Keratinocyte (primary cell): ENCODE data around the gene NGEF. TPM values are rescaled to one million over a fixed set of nuclear protein-coding genes. Genes with fewer than 3 reads are reported as not detected.

Experiments
- DNase-seq: peaks from one replicate; pipeline ENCODE4 v3.0.0-alpha.2; 2011; ENCODE audit warnings: low read depth, missing footprints, low spot score
- FAIRE-seq: peaks from 2 replicates; lab custom pipeline; 2011; peaks lifted over from hg19 to GRCh38; lab: Jason Lieb, UNC
- H2AFZ ChIP-seq: 2 replicates; pipeline ENCODE4 v1.6.0; 2012; ENCODE audit warnings: low read length, control low read depth, inconsistent platforms; ENCODE audit not compliant: control insufficient read depth
- H3K27ac ChIP-seq: 2 replicates; pipeline ENCODE4 v1.5.1; 2011; ENCODE audit warnings: low read length; ENCODE audit not compliant: control insufficient read depth, insufficient read depth
- H3K27me3 ChIP-seq: 3 replicates; pipeline ENCODE4 v1.6.0; 2011; ENCODE audit warnings: low read length; ENCODE audit not compliant: control insufficient read depth, insufficient read depth; ENCODE audit errors: extremely low read depth
- H3K36me3 ChIP-seq, 2 experiments: 2 replicates in 1 of 2; 3 replicates in 1 of 2; pipeline ENCODE4 v1.5.1; 2011; ENCODE audit warnings: low read length in 2 of 2, mild to moderate bottlenecking in 1 of 2; ENCODE audit not compliant: control insufficient read depth in 2 of 2, insufficient read depth in 2 of 2; ENCODE audit errors: extremely low read depth in 1 of 2
- H3K4me1 ChIP-seq: 3 replicates; pipeline ENCODE4 v1.5.1; 2011; ENCODE audit warnings: low read length; ENCODE audit not compliant: control insufficient read depth, insufficient read depth; ENCODE audit errors: extremely low read depth
- H3K4me2 ChIP-seq: 3 replicates; pipeline ENCODE4 v1.6.0; 2011; ENCODE audit warnings: low read depth, low read length; ENCODE audit not compliant: control insufficient read depth, insufficient read depth; ENCODE audit errors: extremely low read depth
- H3K4me3 ChIP-seq, 3 experiments: fragments of 200-600 bp in 1 of 3; sonication (generic) in 1 of 3; 2 replicates in 2 of 3; 3 replicates in 1 of 3; pipeline ENCODE4 v1.5.1; 2011 to 2016; ENCODE audit warnings: low read length in 3 of 3, mild to moderate bottlenecking in 3 of 3, control low read depth in 2 of 3, inconsistent platforms in 1 of 3, low read depth in 1 of 3, mixed read lengths in 1 of 3, mixed run types in 1 of 3, moderate library complexity in 1 of 3; ENCODE audit not compliant: control insufficient read depth in 2 of 3, insufficient read depth in 2 of 3; ENCODE audit errors: extremely low read depth in 1 of 3
- H3K79me2 ChIP-seq: 2 replicates; pipeline ENCODE4 v1.6.0; 2012; ENCODE audit warnings: low read length; ENCODE audit not compliant: control insufficient read depth, insufficient read depth
- H3K9ac ChIP-seq: 3 replicates; pipeline ENCODE4 v1.6.0; 2011; ENCODE audit warnings: low read length; ENCODE audit not compliant: control insufficient read depth, insufficient read depth; ENCODE audit errors: extremely low read depth
- H3K9me1 ChIP-seq: 3 replicates; pipeline ENCODE4 v1.6.0; 2011; ENCODE audit warnings: low read length; ENCODE audit not compliant: control insufficient read depth, insufficient read depth; ENCODE audit errors: extremely low read depth
- H3K9me3 ChIP-seq: 2 replicates; pipeline ENCODE4 v1.5.1; 2012; ENCODE audit warnings: low read depth, low read length; ENCODE audit not compliant: control insufficient read depth
- H4K20me1 ChIP-seq: 3 replicates; pipeline ENCODE4 v1.6.0; 2011; ENCODE audit warnings: low read length; ENCODE audit not compliant: control insufficient read depth, insufficient read depth; ENCODE audit errors: extremely low read depth
- EZH2 ChIP-seq: IDR thresholded peaks from one replicate; pipeline ENCODE4 v1.6.1; 2012; ENCODE audit warnings: inconsistent platforms, mild to moderate bottlenecking, low read length, moderate library complexity
- dilution Hi-C: fragments of 300-500 bp; cut with MboI; formaldehyde crosslinking; loops from one replicate; pipeline ENCODE4 v1.7.0; 2020; ENCODE audit warnings: low sequenced_read_pairs; ENCODE audit not compliant: extremely low pct_ligation_motif_present
- polyA plus RNA-seq, 5 experiments: library from polyadenylated mRNA; depleted of rRNA in 3 of 5; stranded (reverse) in 3 of 5; stranded (forward) in 1 of 5; unstranded in 1 of 5; fragments of >200 nt; gene quantifications; 1 replicate in 1 of 5; 2 replicates in 3 of 5; 3 replicates in 1 of 5; pipeline versions ENCODE4 v1.2.1 to v1.2.3, GENCODE V29; 2011 to 2012; ENCODE audit warnings: missing spikeins in 2 of 5, low read depth in 1 of 5, low replicate concordance in 1 of 5
- TF ChIP-seq, protein P1 (sequence below), 3 experiments: IDR thresholded peaks in 1 of 3; conservative IDR thresholded peaks in 1 of 3; optimal IDR thresholded peaks in 1 of 3; 2 replicates in 2 of 3; 3 replicates in 1 of 3; pipeline versions ENCODE3 to v1.5.1; 2011; ENCODE audit warnings: low read length in 3 of 3, mild to moderate bottlenecking in 3 of 3, moderate library complexity in 2 of 3, control low read depth in 1 of 3, inconsistent platforms in 1 of 3; ENCODE audit not compliant: insufficient read depth in 2 of 3; ENCODE audit errors: extremely low read depth in 1 of 3

The NGEF gene
- polyA plus RNA-seq, 1 donor (not counting 4 experiments of a cell fraction or from before 2014, with no cell fraction given) = 0.17 TPM

DNA sequence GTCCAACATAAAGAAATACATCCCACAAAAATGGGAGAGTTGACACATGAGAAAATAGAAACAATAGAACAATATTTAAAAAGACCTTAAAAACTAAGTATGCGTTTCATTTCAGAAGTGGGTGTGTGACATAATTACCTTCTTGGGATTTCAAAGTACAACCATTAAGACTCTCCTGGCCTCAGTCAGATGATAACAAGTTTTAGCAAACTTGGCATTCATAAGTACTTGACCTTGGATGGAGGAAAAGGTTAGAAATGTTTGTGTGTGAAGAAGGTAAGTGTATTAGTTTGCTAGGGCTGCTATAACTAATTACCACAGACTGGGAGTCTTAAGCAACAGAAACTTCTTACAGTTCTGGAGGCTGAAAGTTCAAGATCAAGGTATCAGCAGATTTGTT lies 4.9 kb upstream of the NGEF start:
- no peaks in the 10 kb centered on the region for H3K4me1 ChIP-seq
- H4K20me1 ChIP-seq = no peaks in the 10 kb centered on the region
- H3K27ac ChIP-seq = no peak overlapping the region
- H3K79me2 ChIP-seq = no peaks in the 10 kb centered on the region
- H3K4me2 ChIP-seq = no peak overlapping the region
- no peaks in the 10 kb centered on the region for H3K36me3 ChIP-seq
- DNase-seq = no peak
- no peak overlapping the region for H2AFZ ChIP-seq
- peaks cover 3% of the 10 kb centered on the region for H3K27me3 ChIP-seq
- no peak overlapping the region for H3K4me3 ChIP-seq
- no peak overlapping the region for H3K9ac ChIP-seq
- no peak for FAIRE-seq
- dilution Hi-C loops = no loop called here
- no peaks in the 10 kb centered on the region for H3K9me1 ChIP-seq
- no peak for TF ChIP-seq EZH2
- TF ChIP-seq, protein P1, sequence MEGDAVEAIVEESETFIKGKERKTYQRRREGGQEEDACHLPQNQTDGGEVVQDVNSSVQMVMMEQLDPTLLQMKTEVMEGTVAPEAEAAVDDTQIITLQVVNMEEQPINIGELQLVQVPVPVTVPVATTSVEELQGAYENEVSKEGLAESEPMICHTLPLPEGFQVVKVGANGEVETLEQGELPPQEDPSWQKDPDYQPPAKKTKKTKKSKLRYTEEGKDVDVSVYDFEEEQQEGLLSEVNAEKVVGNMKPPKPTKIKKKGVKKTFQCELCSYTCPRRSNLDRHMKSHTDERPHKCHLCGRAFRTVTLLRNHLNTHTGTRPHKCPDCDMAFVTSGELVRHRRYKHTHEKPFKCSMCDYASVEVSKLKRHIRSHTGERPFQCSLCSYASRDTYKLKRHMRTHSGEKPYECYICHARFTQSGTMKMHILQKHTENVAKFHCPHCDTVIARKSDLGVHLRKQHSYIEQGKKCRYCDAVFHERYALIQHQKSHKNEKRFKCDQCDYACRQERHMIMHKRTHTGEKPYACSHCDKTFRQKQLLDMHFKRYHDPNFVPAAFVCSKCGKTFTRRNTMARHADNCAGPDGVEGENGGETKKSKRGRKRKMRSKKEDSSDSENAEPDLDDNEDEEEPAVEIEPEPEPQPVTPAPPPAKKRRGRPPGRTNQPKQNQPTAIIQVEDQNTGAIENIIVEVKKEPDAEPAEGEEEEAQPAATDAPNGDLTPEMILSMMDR (optimal IDR thresholded peaks at IDR 0.05 in 1 of 3, IDR thresholded peaks at IDR 0.05 in 1 of 3, conservative IDR thresholded peaks at IDR 0.05 in 1 of 3; ENCODE audit: extremely low read depth in 1 of 3, insufficient read depth in 2 of 3, low read length in 3 of 3) = no peak
- no peaks in the 10 kb centered on the region for H3K9me3 ChIP-seq

GRCh38 chr2:233015019-233015645 lies 2.1 kb upstream of the NGEF start:
- dilution Hi-C loops = no loop called here
- DNase-seq (no peak), FAIRE-seq (no peak)
- Histone ChIP-seq H3K4me2 (no peak overlapping the region), H3K27me3 (peaks cover 13% of the 10 kb centered on the region), H3K36me3 (no peaks in the 10 kb centered on the region), H3K27ac (no peak overlapping the region), H3K9ac (no peak overlapping the region), H3K9me3 (no peaks in the 10 kb centered on the region), H3K4me1 (no peaks in the 10 kb centered on the region), H3K4me3 (no peak overlapping the region), H3K9me1 (no peaks in the 10 kb centered on the region), H3K79me2 (no peaks in the 10 kb centered on the region), H2AFZ (no peak overlapping the region), H4K20me1 (no peaks in the 10 kb centered on the region)
- no peak for TF ChIP-seq EZH2
- TF ChIP-seq, protein P1 (optimal IDR thresholded peaks at IDR 0.05 in 1 of 3, IDR thresholded peaks at IDR 0.05 in 1 of 3, conservative IDR thresholded peaks at IDR 0.05 in 1 of 3; ENCODE audit: extremely low read depth in 1 of 3, insufficient read depth in 2 of 3, low read length in 3 of 3) = no peak
